Liver (tissue), 9 donors: Measurements from ENCODE around the gene DNMBP. TPM values are rescaled to one million over a fixed set of nuclear protein-coding genes. Genes with fewer than 3 reads are reported as not detected.

Source experiments
- DNase-seq: peaks from one replicate; pipeline ENCODE4 v3.0.0-alpha.2; 2017; ENCODE audit warnings: low spot score
- H3K27ac ChIP-seq, 2 donors: one replicate each; pipeline ENCODE4 v1.7.0; 2013; ENCODE audit warnings: inconsistent platforms in 2 of 2, low read length in 2 of 2, control low read depth in 1 of 2, low read depth in 1 of 2, mild to moderate bottlenecking in 1 of 2
- H3K27me3 ChIP-seq, 4 donors: one replicate each; pipeline versions ENCODE4 v1.6.1 to v1.7.0; 2013; ENCODE audit warnings: low read length in 3 of 4, inconsistent platforms in 1 of 4, mild to moderate bottlenecking in 1 of 4, moderate library complexity in 1 of 4; ENCODE audit not compliant: control insufficient read depth in 4 of 4, insufficient read depth in 4 of 4
- H3K36me3 ChIP-seq, 4 donors: one replicate each; pipeline versions ENCODE4 v1.6.1 to v1.7.0; 2013; ENCODE audit warnings: low read length in 3 of 4, mild to moderate bottlenecking in 3 of 4, low read depth in 1 of 4, moderate library complexity in 1 of 4; ENCODE audit not compliant: control insufficient read depth in 4 of 4, insufficient read depth in 3 of 4
- H3K4me1 ChIP-seq, 4 donors: one replicate each; pipeline versions ENCODE4 v1.6.1 to v1.7.0; 2013; ENCODE audit warnings: low read length in 3 of 4, mild to moderate bottlenecking in 3 of 4, moderate library complexity in 1 of 4; ENCODE audit not compliant: control insufficient read depth in 4 of 4, insufficient read depth in 4 of 4
- H3K4me3 ChIP-seq, 3 donors: one replicate each; pipeline versions ENCODE4 v1.6.1 to v1.7.0; 2013; ENCODE audit warnings: low read length in 3 of 3, control low read depth in 1 of 3, low read depth in 1 of 3, mild to moderate bottlenecking in 1 of 3
- H3K9ac ChIP-seq, 2 donors: one replicate each; pipeline ENCODE4 v1.7.0; 2013; ENCODE audit warnings: low read length in 2 of 2, mild to moderate bottlenecking in 2 of 2, moderate library complexity in 2 of 2, control low read depth in 1 of 2, low read depth in 1 of 2
- H3K9me3 ChIP-seq, 4 donors: one replicate each; pipeline versions ENCODE4 v1.6.1 to v1.7.0; 2013; ENCODE audit warnings: low read length in 3 of 4; ENCODE audit not compliant: control insufficient read depth in 4 of 4
- EGR1 ChIP-seq, 2 donors: IDR thresholded peaks; 2 replicates each; pipeline ENCODE4 v1.6.1; 2016 to 2018; ENCODE audit warnings: antibody characterized with exemption in 2 of 2, low read depth in 2 of 2
- FOXA1 ChIP-seq: IDR thresholded peaks from 2 replicates; pipeline ENCODE4 v1.6.1; 2016; ENCODE audit warnings: antibody characterized with exemption
- FOXA2 ChIP-seq: IDR thresholded peaks from 2 replicates; pipeline ENCODE4 v1.6.1; 2016; ENCODE audit warnings: antibody characterized with exemption
- GABPA ChIP-seq, 2 donors: IDR thresholded peaks in 1 of 2; conservative IDR thresholded peaks in 1 of 2; 2 replicates each; pipeline ENCODE4 v1.6.1; 2016; ENCODE audit warnings: antibody characterized with exemption in 2 of 2, mild to moderate bottlenecking in 1 of 2, moderate library complexity in 1 of 2
- HNF4A ChIP-seq, 2 donors: conservative IDR thresholded peaks; 2 replicates each; pipeline ENCODE4 v1.6.1; 2016; ENCODE audit warnings: antibody characterized with exemption in 2 of 2, mild to moderate bottlenecking in 2 of 2
- HNF4G ChIP-seq: IDR thresholded peaks from 2 replicates; pipeline ENCODE4 v1.6.1; 2016; ENCODE audit warnings: antibody characterized with exemption
- JUND ChIP-seq, 2 donors: IDR thresholded peaks; 2 replicates each; pipeline ENCODE4 v1.6.1; 2016; ENCODE audit warnings: antibody characterized with exemption in 2 of 2
- NR2F2 ChIP-seq: IDR thresholded peaks from 2 replicates; pipeline ENCODE4 v1.6.1; 2016; ENCODE audit warnings: antibody characterized with exemption
- RAD21 ChIP-seq, 2 donors: IDR thresholded peaks; 2 replicates each; pipeline ENCODE4 v1.6.1; 2016; ENCODE audit warnings: antibody characterized with exemption in 2 of 2, mild to moderate bottlenecking in 2 of 2
- RXRA ChIP-seq, 2 donors: IDR thresholded peaks; 2 replicates each; pipeline ENCODE4 v1.6.1; 2017 to 2018; ENCODE audit warnings: antibody characterized with exemption in 2 of 2, mild to moderate bottlenecking in 1 of 2
- SP1 ChIP-seq: IDR thresholded peaks from 2 replicates; pipeline ENCODE4 v1.6.1; 2018; ENCODE audit warnings: antibody characterized with exemption, mild to moderate bottlenecking
- TAF1 ChIP-seq: conservative IDR thresholded peaks from 2 replicates; pipeline ENCODE4 v1.6.1; 2016; ENCODE audit warnings: antibody characterized with exemption, mild to moderate bottlenecking
- YY1 ChIP-seq: IDR thresholded peaks from 2 replicates; pipeline ENCODE4 v1.6.1; 2016; ENCODE audit warnings: antibody characterized with exemption, mild to moderate bottlenecking
- WGBS: extraction: QIAGEN DNeasy Blood & Tissue Kit; methylation state at CpG from one replicate; pipeline ENCODE4 v1.1.7; 2013; 5-methylcytosine and 5-hydroxymethylcytosine counted together
- polyA plus RNA-seq, 2 donors: library from polyadenylated mRNA; stranded (reverse) in 1 of 2; unstranded in 1 of 2; fragments of 200-250 nt in 1 of 2; fragments of >200 nt in 1 of 2; fragmentation: Nextera tagmentation in 1 of 2; extraction: Ambion mirVana in 1 of 2; gene quantifications; one replicate each; pipeline versions ENCODE4 v1.2.1 to v1.2.3, GENCODE V29; 2013 to 2015
- total RNA-seq, 2 donors: library from RNA; depleted of rRNA; stranded (reverse); fragments of >200 nt; gene quantifications; one replicate each; pipeline ENCODE4 v1.2.3, GENCODE V29; 2014
- TF ChIP-seq, protein P1 (sequence below): IDR thresholded peaks from 2 replicates; pipeline ENCODE4 v1.6.1; 2016; ENCODE audit warnings: antibody characterized with exemption
- TF ChIP-seq, protein P2 (sequence below): fragments of 150-350 bp; IDR thresholded peaks from 2 replicates; pipeline ENCODE4 v1.5.1; 2017; ENCODE audit warnings: improper control_type of control experiment, low read depth, low read length; ENCODE audit not compliant: missing input control
- TF ChIP-seq, protein P3 (sequence below): IDR thresholded peaks from 2 replicates; pipeline ENCODE4 v1.6.1; 2016; ENCODE audit warnings: antibody characterized with exemption
- TF ChIP-seq, protein P4 (sequence below): IDR thresholded peaks from 2 replicates; pipeline ENCODE4 v1.6.1; 2016; ENCODE audit warnings: antibody characterized with exemption, mild to moderate bottlenecking
- TF ChIP-seq, protein P5 (sequence below): IDR thresholded peaks from 2 replicates; pipeline ENCODE4 v1.6.1; 2016; ENCODE audit warnings: antibody characterized with exemption
- donor health status: healthy.
- donor health status: healthy.
- donor health status: healthy.
- donor health status: healthy.
- donor health status: healthy.

The DNMBP gene
- total and polyA plus RNA-seq, 4 donors, result 3.8 to 12.6 (median 5.3) TPM

DNA sequence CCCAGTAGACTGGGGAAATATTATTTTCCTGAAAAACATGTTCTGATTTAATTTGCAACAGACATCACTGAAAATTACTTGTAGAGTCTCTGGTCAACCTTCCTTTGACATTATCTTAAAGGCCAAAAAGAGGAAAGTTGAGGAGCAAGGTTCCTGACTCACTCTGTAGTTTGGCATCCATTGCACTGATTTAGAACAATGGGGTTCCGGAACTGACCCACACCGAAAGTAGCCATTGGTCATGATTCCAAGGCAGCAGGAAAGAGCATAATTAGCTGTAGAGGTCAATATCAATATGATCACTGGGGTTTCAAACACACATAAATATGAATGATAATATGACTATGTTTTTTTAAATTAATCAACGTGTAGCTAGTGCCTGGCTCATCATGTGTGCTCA lies 65.8 kb downstream of the DNMBP start:
- no peak for DNase-seq
- H3K27ac ChIP-seq, result no peak overlapping the region
- H3K36me3 ChIP-seq, result no peaks in the 10 kb centered on the region
- 97% methylated on average over 3 of the region's 3 CpGs for WGBS
- TF ChIP-seq, protein P1, sequence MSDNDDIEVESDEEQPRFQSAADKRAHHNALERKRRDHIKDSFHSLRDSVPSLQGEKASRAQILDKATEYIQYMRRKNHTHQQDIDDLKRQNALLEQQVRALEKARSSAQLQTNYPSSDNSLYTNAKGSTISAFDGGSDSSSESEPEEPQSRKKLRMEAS, result no peak
- H3K9me3 ChIP-seq, result no peaks in the 10 kb centered on the region
- no peaks in the 10 kb centered on the region for H3K27me3 ChIP-seq
- no peak overlapping the region for H3K4me3 ChIP-seq
- H3K4me1 ChIP-seq, result peaks cover 1 to 14% (median 4%) of the 10 kb centered on the region in 4 donors
- no peak overlapping the region for H3K9ac ChIP-seq

DNA sequence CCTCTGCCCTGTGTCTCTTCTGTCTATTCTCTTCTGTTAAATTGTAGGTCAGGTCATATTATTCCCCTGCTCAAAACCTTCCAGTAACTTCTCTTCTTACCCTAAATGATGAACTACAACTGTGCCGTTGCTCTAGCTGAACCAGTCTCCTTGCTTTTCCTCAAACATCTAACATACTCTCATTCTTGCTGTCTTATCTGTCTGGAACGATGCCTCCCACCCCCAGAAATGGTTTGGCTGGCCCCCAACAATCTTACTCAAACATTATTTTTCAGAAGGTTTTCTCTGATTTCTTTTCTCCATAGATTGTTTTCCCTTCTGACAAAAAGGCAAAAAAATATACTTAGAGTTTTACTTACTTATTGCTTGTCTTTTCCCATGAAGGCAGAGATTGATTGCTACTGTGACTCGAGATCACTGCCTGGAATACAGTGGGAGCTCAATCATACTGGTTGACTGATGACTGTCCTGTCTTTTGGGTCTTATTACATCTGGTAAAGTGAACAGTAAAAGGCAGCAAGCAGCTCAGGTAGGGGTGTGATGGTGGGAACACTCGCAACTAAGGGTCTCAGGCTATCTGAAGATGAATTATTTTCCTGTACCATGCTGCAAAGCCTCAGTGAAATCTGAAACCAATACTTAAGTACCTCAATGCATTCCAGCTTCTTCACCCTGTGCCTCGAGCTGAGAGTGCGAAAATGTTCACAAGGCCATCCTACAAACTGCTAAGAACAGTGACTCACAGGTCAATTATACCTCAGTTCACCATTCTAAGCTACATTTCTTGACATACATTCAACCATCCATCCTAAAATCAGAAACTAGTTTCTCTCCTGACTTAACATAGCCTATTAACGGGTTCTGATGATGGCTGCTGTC lies 67.6 kb downstream of the DNMBP start:
- 84% methylated on average over 7 of the region's 7 CpGs for WGBS
- no peak for TF ChIP-seq SP1
- no peak for TF ChIP-seq FOXA1
- no peak for TF ChIP-seq FOXA2
- TF ChIP-seq RXRA (IDR thresholded peaks at IDR 0.05), result no peak
- TF ChIP-seq, protein P2, sequence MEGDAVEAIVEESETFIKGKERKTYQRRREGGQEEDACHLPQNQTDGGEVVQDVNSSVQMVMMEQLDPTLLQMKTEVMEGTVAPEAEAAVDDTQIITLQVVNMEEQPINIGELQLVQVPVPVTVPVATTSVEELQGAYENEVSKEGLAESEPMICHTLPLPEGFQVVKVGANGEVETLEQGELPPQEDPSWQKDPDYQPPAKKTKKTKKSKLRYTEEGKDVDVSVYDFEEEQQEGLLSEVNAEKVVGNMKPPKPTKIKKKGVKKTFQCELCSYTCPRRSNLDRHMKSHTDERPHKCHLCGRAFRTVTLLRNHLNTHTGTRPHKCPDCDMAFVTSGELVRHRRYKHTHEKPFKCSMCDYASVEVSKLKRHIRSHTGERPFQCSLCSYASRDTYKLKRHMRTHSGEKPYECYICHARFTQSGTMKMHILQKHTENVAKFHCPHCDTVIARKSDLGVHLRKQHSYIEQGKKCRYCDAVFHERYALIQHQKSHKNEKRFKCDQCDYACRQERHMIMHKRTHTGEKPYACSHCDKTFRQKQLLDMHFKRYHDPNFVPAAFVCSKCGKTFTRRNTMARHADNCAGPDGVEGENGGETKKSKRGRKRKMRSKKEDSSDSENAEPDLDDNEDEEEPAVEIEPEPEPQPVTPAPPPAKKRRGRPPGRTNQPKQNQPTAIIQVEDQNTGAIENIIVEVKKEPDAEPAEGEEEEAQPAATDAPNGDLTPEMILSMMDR, result no peak
- TF ChIP-seq HNF4A (conservative IDR thresholded peaks at IDR 0.05), result no peak
- TF ChIP-seq GABPA (IDR thresholded peaks at IDR 0.05 in 1 of 2, conservative IDR thresholded peaks at IDR 0.05 in 1 of 2), result no peak
- TF ChIP-seq, protein P3, sequence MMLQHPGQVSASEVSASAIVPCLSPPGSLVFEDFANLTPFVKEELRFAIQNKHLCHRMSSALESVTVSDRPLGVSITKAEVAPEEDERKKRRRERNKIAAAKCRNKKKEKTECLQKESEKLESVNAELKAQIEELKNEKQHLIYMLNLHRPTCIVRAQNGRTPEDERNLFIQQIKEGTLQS, result no peak
- no peak for TF ChIP-seq TAF1
- TF ChIP-seq, protein P4, sequence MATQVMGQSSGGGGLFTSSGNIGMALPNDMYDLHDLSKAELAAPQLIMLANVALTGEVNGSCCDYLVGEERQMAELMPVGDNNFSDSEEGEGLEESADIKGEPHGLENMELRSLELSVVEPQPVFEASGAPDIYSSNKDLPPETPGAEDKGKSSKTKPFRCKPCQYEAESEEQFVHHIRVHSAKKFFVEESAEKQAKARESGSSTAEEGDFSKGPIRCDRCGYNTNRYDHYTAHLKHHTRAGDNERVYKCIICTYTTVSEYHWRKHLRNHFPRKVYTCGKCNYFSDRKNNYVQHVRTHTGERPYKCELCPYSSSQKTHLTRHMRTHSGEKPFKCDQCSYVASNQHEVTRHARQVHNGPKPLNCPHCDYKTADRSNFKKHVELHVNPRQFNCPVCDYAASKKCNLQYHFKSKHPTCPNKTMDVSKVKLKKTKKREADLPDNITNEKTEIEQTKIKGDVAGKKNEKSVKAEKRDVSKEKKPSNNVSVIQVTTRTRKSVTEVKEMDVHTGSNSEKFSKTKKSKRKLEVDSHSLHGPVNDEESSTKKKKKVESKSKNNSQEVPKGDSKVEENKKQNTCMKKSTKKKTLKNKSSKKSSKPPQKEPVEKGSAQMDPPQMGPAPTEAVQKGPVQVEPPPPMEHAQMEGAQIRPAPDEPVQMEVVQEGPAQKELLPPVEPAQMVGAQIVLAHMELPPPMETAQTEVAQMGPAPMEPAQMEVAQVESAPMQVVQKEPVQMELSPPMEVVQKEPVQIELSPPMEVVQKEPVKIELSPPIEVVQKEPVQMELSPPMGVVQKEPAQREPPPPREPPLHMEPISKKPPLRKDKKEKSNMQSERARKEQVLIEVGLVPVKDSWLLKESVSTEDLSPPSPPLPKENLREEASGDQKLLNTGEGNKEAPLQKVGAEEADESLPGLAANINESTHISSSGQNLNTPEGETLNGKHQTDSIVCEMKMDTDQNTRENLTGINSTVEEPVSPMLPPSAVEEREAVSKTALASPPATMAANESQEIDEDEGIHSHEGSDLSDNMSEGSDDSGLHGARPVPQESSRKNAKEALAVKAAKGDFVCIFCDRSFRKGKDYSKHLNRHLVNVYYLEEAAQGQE, result no peak
- no peak for TF ChIP-seq EGR1 (IDR thresholded peaks at IDR 0.05; ENCODE audit: low read depth in 2 of 2)
- TF ChIP-seq, protein P5, sequence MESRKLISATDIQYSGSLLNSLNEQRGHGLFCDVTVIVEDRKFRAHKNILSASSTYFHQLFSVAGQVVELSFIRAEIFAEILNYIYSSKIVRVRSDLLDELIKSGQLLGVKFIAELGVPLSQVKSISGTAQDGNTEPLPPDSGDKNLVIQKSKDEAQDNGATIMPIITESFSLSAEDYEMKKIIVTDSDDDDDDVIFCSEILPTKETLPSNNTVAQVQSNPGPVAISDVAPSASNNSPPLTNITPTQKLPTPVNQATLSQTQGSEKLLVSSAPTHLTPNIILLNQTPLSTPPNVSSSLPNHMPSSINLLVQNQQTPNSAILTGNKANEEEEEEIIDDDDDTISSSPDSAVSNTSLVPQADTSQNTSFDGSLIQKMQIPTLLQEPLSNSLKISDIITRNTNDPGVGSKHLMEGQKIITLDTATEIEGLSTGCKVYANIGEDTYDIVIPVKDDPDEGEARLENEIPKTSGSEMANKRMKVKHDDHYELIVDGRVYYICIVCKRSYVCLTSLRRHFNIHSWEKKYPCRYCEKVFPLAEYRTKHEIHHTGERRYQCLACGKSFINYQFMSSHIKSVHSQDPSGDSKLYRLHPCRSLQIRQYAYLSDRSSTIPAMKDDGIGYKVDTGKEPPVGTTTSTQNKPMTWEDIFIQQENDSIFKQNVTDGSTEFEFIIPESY, result no peak
- TF ChIP-seq, protein P1, result no peak
- TF ChIP-seq JUND (IDR thresholded peaks at IDR 0.05), result no peak
- no peak for TF ChIP-seq HNF4G
- no peak for TF ChIP-seq NR2F2
- no peak for TF ChIP-seq RAD21 (IDR thresholded peaks at IDR 0.05)
- no peak for TF ChIP-seq YY1

More for the DNA sequence above, 67.6 kb downstream of the DNMBP start:
- peaks cover 1 to 14% (median 4%) of the 10 kb centered on the region in 4 donors for H3K4me1 ChIP-seq
- H3K9me3 ChIP-seq, result no peaks in the 10 kb centered on the region
- no peaks in the 10 kb centered on the region for H3K27me3 ChIP-seq
- H3K36me3 ChIP-seq, result no peaks in the 10 kb centered on the region
- no peak overlapping the region for H3K27ac ChIP-seq
- H3K9ac ChIP-seq, result no peak overlapping the region
- DNase-seq, result no peak
- no peak overlapping the region for H3K4me3 ChIP-seq
